Erythroblast (primary cell): ENCODE data around the gene MPPED1.

Source experiments
- GATA1 ChIP-seq: IDR thresholded peaks from 2 replicates; pipeline ENCODE4 v1.6.1; 2011; ENCODE audit warnings: low read depth, mild to moderate bottlenecking, control low read depth, low read length, moderate library complexity
- POLR2A ChIP-seq: IDR thresholded peaks from 2 replicates; pipeline ENCODE4 v1.6.1; 2011; ENCODE audit warnings: mild to moderate bottlenecking, low read length

DNA sequence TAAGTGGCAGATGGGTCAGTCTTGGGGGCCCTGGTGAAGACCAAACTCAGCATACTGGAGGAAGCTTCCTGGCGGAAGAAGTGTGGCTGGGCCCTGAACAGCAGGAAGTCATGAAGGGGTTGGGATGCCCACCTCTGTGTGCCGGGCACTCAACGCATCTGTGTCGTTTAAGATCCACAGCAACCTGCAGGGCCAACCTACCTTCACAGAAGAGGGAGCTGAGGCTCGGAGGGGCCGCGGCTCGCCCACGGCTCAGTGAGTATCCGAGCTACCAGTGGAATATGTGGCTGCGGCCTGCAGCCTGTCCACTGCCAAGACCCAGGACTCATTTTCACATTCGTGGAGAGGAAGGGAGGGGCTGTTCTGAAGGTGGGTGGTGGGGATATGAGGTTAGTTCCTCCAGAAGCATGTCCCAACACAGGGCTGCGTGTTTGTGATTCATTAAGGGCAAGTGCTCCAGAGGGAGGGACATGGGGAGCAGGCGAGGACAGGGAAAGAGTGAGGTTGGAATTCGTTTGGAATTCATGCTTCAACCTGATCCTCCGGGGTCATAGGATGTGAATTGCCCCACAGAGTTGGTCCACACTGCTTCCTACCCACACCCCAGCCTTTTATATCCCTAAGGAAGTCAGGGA is 99.6 kb downstream of the MPPED1 start:
- no peak for TF ChIP-seq POLR2A
- no peak for TF ChIP-seq GATA1
